ENCODE data around the gene RNF212. TPM values are rescaled to one million over a fixed set of nuclear protein-coding genes. Genes with fewer than 3 reads are reported as not detected.
A peak's percentile ranks its signal among the peaks of the same experiment; 100 is the strongest.

RNF212 gene
- total and polyA plus RNA-seq, 4 donors: 3.5 to 8.8 (median 5.3) TPM

DNA sequence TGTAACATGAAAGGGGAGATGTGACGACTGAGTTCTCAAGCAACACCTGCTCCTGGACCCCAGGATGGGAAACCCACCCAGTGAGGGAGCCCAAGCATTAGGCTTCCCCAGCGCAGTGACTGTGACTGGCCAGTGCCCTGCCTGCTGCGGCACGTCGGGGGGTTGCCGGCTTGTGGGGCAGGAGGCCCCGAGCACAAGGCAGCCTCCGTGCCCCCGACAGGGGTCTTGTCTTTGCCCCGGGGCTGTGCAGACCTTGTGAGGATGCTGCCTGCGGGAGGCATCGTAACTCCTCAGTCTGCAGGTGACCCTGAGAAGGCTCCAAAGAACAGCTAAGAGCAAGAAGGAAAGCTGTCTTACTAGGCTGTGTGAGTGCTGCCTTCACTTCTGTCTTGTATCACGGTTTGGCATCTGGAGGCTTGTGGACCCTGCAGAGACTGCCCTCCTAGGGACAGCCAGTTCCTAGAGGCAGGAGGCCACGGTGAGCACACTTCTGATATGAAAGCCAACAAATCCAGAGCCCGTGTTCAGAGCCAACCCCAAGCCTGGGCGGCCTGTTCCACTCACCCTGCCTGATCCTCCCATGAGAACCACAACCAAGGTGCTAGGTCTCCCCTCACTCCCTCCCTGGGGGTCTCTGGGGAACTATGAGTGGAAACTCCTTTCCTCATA, 54.2 kb downstream of the RNF212 start:
- Histone ChIP-seq H3K4me1 (ENCODE audit: control insufficient read depth in 5 of 5, insufficient read depth in 5 of 5, low read length in 5 of 5) (peaks cover 0 to 3% (median 0%) of the 10 kb centered on the region in 5 donors), H3K9me3 (ENCODE audit: control insufficient read depth in 4 of 4, insufficient read depth in 3 of 4, low read length in 3 of 4) (no peaks in the 10 kb centered on the region), H3K36me3 (ENCODE audit: control insufficient read depth in 4 of 4, insufficient read depth in 4 of 4, low read length in 4 of 4) (no peaks in the 10 kb centered on the region), H3K4me3 (no peak overlapping the region), H3K27me3 (ENCODE audit: control insufficient read depth in 3 of 3, insufficient read depth in 3 of 3, low read length in 2 of 3) (peaks cover 0 to 59% (median 41%) of the 10 kb centered on the region in 3 donors), H3K27ac (ENCODE audit: low read depth in 1 of 2, low read length in 1 of 2) (no peak overlapping the region), H3K9ac (ENCODE audit: insufficient read depth in 1 of 2, low read length in 2 of 2) (no peak overlapping the region)
- DNase-seq: peak in 1 of 3 donors; percentile 5
- TF ChIP-seq, protein P1, sequence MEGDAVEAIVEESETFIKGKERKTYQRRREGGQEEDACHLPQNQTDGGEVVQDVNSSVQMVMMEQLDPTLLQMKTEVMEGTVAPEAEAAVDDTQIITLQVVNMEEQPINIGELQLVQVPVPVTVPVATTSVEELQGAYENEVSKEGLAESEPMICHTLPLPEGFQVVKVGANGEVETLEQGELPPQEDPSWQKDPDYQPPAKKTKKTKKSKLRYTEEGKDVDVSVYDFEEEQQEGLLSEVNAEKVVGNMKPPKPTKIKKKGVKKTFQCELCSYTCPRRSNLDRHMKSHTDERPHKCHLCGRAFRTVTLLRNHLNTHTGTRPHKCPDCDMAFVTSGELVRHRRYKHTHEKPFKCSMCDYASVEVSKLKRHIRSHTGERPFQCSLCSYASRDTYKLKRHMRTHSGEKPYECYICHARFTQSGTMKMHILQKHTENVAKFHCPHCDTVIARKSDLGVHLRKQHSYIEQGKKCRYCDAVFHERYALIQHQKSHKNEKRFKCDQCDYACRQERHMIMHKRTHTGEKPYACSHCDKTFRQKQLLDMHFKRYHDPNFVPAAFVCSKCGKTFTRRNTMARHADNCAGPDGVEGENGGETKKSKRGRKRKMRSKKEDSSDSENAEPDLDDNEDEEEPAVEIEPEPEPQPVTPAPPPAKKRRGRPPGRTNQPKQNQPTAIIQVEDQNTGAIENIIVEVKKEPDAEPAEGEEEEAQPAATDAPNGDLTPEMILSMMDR (IDR thresholded peaks at IDR 0.05; ENCODE audit: control extremely low read depth, extremely low read depth): no peak
- 68 to 81% methylated on average over 16 of the region's 16 CpGs for WGBS, 2 donors
- ATAC-seq (ENCODE audit: insufficient read depth, low FRiP score): no peak

DNA sequence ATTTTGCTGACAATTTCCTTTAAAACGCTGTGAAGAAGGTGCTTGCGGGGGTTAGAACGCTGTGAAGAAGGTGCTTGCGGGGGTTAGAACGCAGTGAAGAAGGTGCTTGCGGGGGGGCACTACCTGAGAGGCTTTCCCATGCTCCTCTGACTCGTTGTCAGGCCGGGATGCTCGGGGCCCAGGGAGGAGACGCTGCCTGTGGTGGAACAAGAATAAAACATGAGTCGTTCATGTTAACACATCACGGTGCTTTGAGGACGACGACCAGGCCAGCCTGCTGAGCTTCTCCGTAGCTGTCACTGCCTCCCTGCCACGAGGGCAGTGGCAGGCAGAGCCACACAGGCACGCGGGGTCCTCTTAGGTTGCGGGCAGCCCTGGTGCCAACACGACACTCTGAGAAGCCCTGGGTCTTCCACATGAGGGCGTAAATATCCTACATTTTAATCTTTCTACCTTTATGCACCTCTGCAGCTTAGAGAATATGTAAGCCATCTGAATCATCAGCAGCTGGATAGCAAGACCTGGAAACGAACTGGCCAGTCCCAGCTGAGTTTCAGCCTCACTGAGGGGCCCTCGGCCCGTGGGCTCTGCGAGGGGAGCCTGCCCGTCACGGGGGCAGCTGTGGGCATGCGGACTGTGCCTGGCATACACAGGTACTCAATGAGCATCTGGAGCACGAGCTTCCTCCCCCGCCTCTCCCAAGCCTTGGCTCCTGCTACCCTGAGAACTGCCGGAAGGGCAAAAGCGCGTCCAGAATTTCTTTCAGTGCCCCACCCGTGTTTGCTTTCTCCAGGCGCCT, 55.0 kb downstream of the RNF212 start:
- DNase-seq (peak in 1 of 3 donors; percentile 7), ATAC-seq (ENCODE audit: insufficient read depth, low FRiP score) (no peak)
- Histone ChIP-seq H3K27ac (ENCODE audit: low read depth in 1 of 2, low read length in 1 of 2) (no peak overlapping the region), H3K36me3 (ENCODE audit: control insufficient read depth in 4 of 4, insufficient read depth in 4 of 4, low read length in 4 of 4) (no peaks in the 10 kb centered on the region), H3K4me3 (no peak overlapping the region), H3K27me3 (ENCODE audit: control insufficient read depth in 3 of 3, insufficient read depth in 3 of 3, low read length in 2 of 3) (peaks cover 0 to 60% (median 41%) of the 10 kb centered on the region in 3 donors), H3K4me1 (ENCODE audit: control insufficient read depth in 5 of 5, insufficient read depth in 5 of 5, low read length in 5 of 5) (peaks cover 0 to 3% (median 0%) of the 10 kb centered on the region in 5 donors), H3K9ac (ENCODE audit: insufficient read depth in 1 of 2, low read length in 2 of 2) (no peak overlapping the region), H3K9me3 (ENCODE audit: control insufficient read depth in 4 of 4, insufficient read depth in 3 of 4, low read length in 3 of 4) (no peaks in the 10 kb centered on the region)
- TF ChIP-seq, protein P1 (IDR thresholded peaks at IDR 0.05; ENCODE audit: control extremely low read depth, extremely low read depth): no peak
- WGBS, 2 donors: 59 to 71% methylated on average over 35 of the region's 35 CpGs

DNA sequence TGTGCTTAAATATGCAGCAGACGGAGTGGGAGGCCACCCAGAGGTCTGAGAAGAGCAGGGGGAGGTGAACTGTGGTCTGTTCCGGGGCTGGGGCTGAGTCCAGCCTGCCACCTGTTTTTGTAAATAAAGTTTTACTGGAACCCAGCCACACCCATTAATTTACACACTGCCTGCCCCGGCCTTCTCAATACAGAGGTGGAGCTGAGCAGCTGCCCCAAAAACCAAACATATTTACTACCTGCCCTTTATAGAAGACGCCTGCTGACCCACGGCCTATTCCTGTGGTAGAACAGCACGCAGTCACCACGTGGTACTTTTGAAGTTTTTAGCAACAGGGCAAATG, 56.0 kb downstream of the RNF212 start:
- peaks cover 0 to 66% (median 43%) of the 10 kb centered on the region in 3 donors for H3K27me3 ChIP-seq (ENCODE audit: control insufficient read depth in 3 of 3, insufficient read depth in 3 of 3, low read length in 2 of 3)
- ATAC-seq (ENCODE audit: insufficient read depth, low FRiP score) (no peak), DNase-seq (no peak)
- no peak overlapping the region for H3K4me3 ChIP-seq
- peaks cover 0 to under 1% (median 0%) of the 10 kb centered on the region in 4 donors for H3K9me3 ChIP-seq (ENCODE audit: control insufficient read depth in 4 of 4, insufficient read depth in 3 of 4, low read length in 3 of 4)
- TF ChIP-seq, protein P1 (IDR thresholded peaks at IDR 0.05; ENCODE audit: control extremely low read depth, extremely low read depth): no peak
- no peak overlapping the region for H3K27ac ChIP-seq (ENCODE audit: low read depth in 1 of 2, low read length in 1 of 2)
- H3K36me3 ChIP-seq (ENCODE audit: control insufficient read depth in 4 of 4, insufficient read depth in 4 of 4, low read length in 4 of 4): no peaks in the 10 kb centered on the region
- WGBS, 2 donors: 66 to 90% methylated on average over 7 of the region's 7 CpGs
- no peak overlapping the region for H3K9ac ChIP-seq (ENCODE audit: insufficient read depth in 1 of 2, low read length in 2 of 2)
- H3K4me1 ChIP-seq (ENCODE audit: control insufficient read depth in 5 of 5, insufficient read depth in 5 of 5, low read length in 5 of 5): peaks cover 0 to 6% (median 0%) of the 10 kb centered on the region in 5 donors

Measured in lung (tissue), 12 donors.